Osteoblast (primary cell): Measurements from ENCODE around the gene CHIC2. TPM values are rescaled to one million over a fixed set of nuclear protein-coding genes. Genes with fewer than 3 reads are reported as not detected.

Source experiments
- DNase-seq: peaks from one replicate; pipeline ENCODE4 v3.0.0; 2011; ENCODE audit warnings: low spot score, mixed read lengths; ENCODE audit not compliant: insufficient read length; ENCODE audit errors: missing footprints
- H2AFZ ChIP-seq: 2 replicates; pipeline ENCODE4 v1.6.0; 2011; ENCODE audit warnings: mild to moderate bottlenecking, low read length
- H3K27ac ChIP-seq: 2 replicates; pipeline ENCODE4 v1.5.1; 2011; ENCODE audit warnings: mild to moderate bottlenecking, low read depth, low read length, moderate library complexity
- H3K27me3 ChIP-seq: 2 replicates; pipeline ENCODE4 v1.6.0; 2012; ENCODE audit warnings: mild to moderate bottlenecking, control low read depth, inconsistent platforms, low read length, moderate library complexity; ENCODE audit not compliant: insufficient read depth
- H3K36me3 ChIP-seq: 2 replicates; pipeline ENCODE4 v1.5.1; 2011; ENCODE audit warnings: mild to moderate bottlenecking, low read length, control low read depth, moderate library complexity; ENCODE audit not compliant: insufficient read depth
- H3K4me1 ChIP-seq: 2 replicates; pipeline ENCODE4 v1.5.1; 2011; ENCODE audit warnings: mild to moderate bottlenecking, low read length, control low read depth, moderate library complexity; ENCODE audit not compliant: insufficient read depth
- H3K4me2 ChIP-seq: 2 replicates; pipeline ENCODE4 v1.6.0; 2011; ENCODE audit warnings: mild to moderate bottlenecking, low read length; ENCODE audit not compliant: insufficient read depth
- H3K4me3 ChIP-seq: fragments of 200-600 bp; sonication (generic); 3 replicates; pipeline ENCODE4 v1.5.1; 2012; ENCODE audit warnings: mild to moderate bottlenecking, low read length, inconsistent platforms; ENCODE audit not compliant: insufficient read depth
- H3K79me2 ChIP-seq: 2 replicates; pipeline ENCODE4 v1.6.0; 2012; ENCODE audit warnings: mild to moderate bottlenecking, low read length, control low read depth, inconsistent platforms; ENCODE audit not compliant: insufficient read depth
- H3K9me3 ChIP-seq: 2 replicates; pipeline ENCODE4 v1.5.1; 2011; ENCODE audit warnings: low read depth, low read length, control low read depth
- H4K20me1 ChIP-seq: 2 replicates; pipeline ENCODE4 v1.6.0; 2012; ENCODE audit warnings: mild to moderate bottlenecking, low read length, control low read depth; ENCODE audit not compliant: insufficient read depth
- total RNA-seq: library from RNA; depleted of rRNA; stranded (reverse); fragments of >200 nt; gene quantifications from 2 replicates; pipeline ENCODE4 v1.2.3, GENCODE V29; 2012
- TF ChIP-seq, protein P1 (sequence below): IDR thresholded peaks from 2 replicates; pipeline ENCODE4 v1.5.1; 2011; ENCODE audit warnings: mild to moderate bottlenecking, low read depth, low read length, moderate library complexity; ENCODE audit errors: extremely low read depth

CHIC2 gene
- total RNA-seq, 1 donor: 73.1 TPM

DNA sequence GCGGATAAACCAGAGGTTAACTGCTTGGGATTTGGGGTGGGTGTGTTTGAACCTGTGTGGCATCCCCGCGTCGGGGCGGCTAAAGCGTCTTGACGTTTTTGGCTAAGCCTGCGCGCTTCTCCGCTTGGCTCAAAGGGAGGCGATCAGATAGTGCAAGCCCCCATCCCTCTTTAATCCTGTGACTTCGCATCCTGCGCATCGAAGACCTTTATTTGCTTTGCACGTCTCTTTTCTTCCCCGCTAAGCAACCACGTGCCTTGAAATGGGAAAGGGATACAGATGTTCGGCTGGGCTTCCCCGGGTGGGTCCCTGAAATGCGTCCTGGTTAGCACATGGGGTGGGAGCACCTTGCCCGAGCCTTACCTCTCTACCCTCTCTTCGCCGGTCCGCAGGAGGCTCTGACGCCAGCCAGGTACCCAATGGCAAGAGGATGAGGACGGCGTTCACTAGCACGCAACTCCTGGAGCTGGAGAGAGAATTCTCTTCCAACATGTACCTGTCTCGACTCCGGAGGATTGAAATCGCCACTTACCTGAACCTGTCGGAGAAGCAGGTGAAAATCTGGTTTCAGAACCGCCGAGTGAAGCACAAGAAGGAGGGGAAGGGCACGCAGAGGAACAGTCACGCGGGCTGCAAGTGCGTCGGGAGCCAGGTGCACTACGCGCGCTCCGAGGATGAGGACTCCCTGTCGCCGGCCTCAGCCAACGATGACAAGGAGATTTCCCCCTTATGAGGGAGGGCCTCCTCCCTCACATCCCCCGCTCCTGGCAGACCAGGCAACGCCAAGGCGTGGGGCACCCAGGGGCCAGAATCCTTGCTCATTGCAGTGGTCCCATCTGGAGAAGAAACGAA, 37.0 kb upstream of the CHIC2 start:
- H3K27me3 ChIP-seq: peaks cover 75% of the 10 kb centered on the region
- no peaks in the 10 kb centered on the region for H3K9me3 ChIP-seq
- peak overlapping the region; percentile 64 for H3K4me3 ChIP-seq
- no peaks in the 10 kb centered on the region for H3K79me2 ChIP-seq
- no peaks in the 10 kb centered on the region for H3K36me3 ChIP-seq
- TF ChIP-seq, protein P1, sequence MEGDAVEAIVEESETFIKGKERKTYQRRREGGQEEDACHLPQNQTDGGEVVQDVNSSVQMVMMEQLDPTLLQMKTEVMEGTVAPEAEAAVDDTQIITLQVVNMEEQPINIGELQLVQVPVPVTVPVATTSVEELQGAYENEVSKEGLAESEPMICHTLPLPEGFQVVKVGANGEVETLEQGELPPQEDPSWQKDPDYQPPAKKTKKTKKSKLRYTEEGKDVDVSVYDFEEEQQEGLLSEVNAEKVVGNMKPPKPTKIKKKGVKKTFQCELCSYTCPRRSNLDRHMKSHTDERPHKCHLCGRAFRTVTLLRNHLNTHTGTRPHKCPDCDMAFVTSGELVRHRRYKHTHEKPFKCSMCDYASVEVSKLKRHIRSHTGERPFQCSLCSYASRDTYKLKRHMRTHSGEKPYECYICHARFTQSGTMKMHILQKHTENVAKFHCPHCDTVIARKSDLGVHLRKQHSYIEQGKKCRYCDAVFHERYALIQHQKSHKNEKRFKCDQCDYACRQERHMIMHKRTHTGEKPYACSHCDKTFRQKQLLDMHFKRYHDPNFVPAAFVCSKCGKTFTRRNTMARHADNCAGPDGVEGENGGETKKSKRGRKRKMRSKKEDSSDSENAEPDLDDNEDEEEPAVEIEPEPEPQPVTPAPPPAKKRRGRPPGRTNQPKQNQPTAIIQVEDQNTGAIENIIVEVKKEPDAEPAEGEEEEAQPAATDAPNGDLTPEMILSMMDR: no peak
- H3K4me1 ChIP-seq: peaks cover 17% of the 10 kb centered on the region
- peak overlapping the region; percentile 87 for H3K4me2 ChIP-seq
- no peak overlapping the region for H2AFZ ChIP-seq
- H4K20me1 ChIP-seq: no peaks in the 10 kb centered on the region
- H3K27ac ChIP-seq: no peak overlapping the region
- no peak for DNase-seq

DNA sequence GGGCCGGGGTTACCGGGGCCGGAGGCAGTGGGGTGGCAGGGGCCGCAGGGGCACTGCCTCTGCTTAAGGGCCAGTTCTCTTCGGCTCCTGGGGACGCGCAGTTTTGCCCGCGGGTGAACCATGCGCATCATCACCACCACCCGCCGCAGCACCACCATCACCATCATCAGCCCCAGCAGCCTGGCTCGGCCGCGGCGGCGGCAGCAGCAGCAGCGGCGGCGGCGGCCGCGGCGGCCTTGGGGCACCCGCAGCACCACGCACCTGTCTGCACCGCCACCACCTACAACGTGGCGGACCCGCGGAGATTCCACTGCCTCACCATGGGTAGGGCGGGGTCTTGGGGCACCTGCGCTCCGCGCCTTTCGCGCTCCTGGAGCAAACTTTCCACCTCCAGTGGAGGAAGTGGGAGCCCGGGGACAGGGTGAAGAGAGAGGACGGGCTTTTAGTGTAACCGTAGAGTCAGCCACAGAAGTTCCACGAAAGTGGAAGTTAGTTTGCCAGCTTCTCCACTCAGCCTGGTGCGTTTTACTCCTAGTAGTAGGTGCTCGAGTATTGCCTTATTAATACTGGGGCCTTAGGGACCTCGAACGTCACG, 36.3 kb upstream of the CHIC2 start:
- H2AFZ ChIP-seq: peak overlapping the region; percentile 74
- no peaks in the 10 kb centered on the region for H3K36me3 ChIP-seq
- H3K27ac ChIP-seq: no peak overlapping the region
- H3K4me3 ChIP-seq: peak overlapping the region; percentile 64
- TF ChIP-seq, protein P1: no peak
- no peaks in the 10 kb centered on the region for H4K20me1 ChIP-seq
- peak overlapping the region; percentile 87 for H3K4me2 ChIP-seq
- peaks cover 81% of the 10 kb centered on the region for H3K27me3 ChIP-seq
- DNase-seq: peak; percentile 91
- H3K9me3 ChIP-seq: no peaks in the 10 kb centered on the region
- H3K4me1 ChIP-seq: peaks cover 17% of the 10 kb centered on the region
- no peaks in the 10 kb centered on the region for H3K79me2 ChIP-seq

DNA sequence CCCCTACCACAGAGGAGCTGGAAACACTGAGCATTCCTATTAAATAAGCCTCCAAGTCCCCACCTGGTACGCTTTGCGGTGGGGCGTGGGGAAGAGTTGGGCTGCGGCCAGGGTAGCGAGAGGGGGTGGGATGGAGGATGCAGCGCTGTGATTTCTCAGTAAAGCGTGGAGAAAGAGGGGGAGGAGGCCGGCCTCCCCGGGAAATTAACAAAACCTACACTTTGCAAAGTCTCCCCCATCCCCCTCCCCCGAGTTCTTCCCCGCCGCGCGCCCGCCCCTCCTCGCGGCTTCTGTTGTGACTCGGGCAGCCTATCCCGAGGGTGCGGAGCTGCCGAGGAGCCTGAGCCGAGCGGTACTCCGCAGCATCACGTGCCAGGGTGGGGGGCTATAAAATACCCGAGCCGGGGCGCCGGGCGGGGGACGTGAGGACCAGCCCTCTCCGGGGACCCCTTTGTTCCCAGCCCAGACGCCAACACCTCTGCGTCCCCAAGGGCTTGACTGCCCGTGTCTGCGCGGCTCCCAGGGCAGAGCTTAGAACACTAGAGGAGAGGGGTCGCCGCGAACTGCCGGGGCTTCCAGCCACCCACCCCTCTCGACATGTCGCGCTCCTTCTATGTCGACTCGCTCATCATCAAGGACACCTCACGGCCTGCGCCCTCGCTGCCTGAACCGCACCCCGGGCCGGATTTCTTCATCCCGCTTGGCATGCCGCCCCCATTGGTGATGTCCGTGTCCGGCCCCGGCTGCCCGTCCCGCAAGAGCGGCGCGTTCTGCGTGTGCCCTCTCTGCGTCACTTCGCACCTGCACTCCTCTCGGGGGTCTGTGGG, 35.6 kb upstream of the CHIC2 start, which contains the start of gene GSX2:
Gene GSX2, plus strand, starts transcription at position 416 of the 827 bp plus-strand sequence. Its CDS starts 182 bp downstream, at position 598.
- H3K27me3 ChIP-seq: peaks cover 85% of the 10 kb centered on the region
- DNase-seq: peak; percentile 91
- TF ChIP-seq, protein P1: no peak

More for the DNA sequence above, 35.6 kb upstream of the CHIC2 start, which contains the start of gene GSX2:
- H3K4me2 ChIP-seq: peak within 1 kb of the TSS; percentile 87
- no peak within 1 kb of the TSS for H3K27ac ChIP-seq
- peak within 1 kb of the TSS; percentile 64 for H3K4me3 ChIP-seq
- peaks cover 17% of the 10 kb centered on the region for H3K4me1 ChIP-seq
- no peaks in the 10 kb centered on the region for H3K36me3 ChIP-seq
- peak within 1 kb of the TSS; percentile 74 for H2AFZ ChIP-seq
- no peaks in the 10 kb centered on the region for H3K9me3 ChIP-seq
- H4K20me1 ChIP-seq: no peaks in the 10 kb centered on the region
- H3K79me2 ChIP-seq: no peaks in the 10 kb centered on the region
